Testis (tissue), 2 donors: Measurements from ENCODE around the gene STARD3.

Experiments used
- CTCF ChIP-seq, 3 experiments: fragments of 450-650 bp in 2 of 3; fragments of 200-600 bp in 1 of 3; sonication (generic) in 1 of 3; IDR thresholded peaks; one replicate each; pipeline ENCODE4 v1.5.1; 2016 to 2019; ENCODE audit warnings: antibody characterized with exemption in 3 of 3, mild to moderate bottlenecking in 2 of 3, moderate library complexity in 1 of 3
- POLR2A ChIP-seq: fragments of 450-650 bp; IDR thresholded peaks from one replicate; pipeline ENCODE4 v1.6.1; 2017; ENCODE audit warnings: antibody characterized with exemption, mild to moderate bottlenecking, moderate library complexity

DNA sequence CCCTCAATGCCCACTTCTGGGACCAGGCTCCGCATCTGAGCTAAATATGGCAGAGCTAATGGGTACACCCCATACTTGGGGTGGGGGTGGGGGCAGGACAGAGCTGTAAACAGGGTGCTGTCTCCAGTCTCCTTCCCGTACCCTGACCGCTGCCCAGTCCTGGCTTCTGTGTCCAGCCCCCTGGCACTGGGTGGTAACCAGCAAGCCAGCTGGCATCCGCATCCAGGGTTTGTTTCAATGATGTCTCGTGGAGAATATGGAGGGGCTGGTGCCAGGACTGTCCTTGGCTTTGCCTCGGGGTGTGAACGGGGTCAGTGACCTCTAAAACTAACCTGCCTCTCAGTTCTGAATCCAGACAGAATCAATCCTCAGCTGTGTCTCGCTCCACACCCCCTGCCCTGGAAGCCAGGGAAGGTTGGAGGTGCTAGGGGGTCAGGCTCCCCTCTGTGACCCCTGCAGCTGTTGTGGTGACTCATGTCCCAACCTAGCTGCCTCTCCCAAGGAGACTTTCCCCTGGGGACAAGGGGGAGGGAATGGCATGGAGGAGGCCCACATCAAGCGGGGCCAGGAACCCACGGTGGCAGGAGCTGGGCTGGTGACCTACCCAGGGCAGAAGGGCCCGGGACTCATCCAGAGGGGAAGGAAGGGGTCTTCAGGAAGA, 29.8 kb downstream of the STARD3 start:
- TF ChIP-seq CTCF (IDR thresholded peaks at IDR 0.05) (no peak), POLR2A (no peak)
